Measurements from ENCODE around the gene ORC6. TPM values are rescaled to one million over a fixed set of nuclear protein-coding genes. Genes with fewer than 3 reads are reported as not detected.

ORC6 gene, protein sequence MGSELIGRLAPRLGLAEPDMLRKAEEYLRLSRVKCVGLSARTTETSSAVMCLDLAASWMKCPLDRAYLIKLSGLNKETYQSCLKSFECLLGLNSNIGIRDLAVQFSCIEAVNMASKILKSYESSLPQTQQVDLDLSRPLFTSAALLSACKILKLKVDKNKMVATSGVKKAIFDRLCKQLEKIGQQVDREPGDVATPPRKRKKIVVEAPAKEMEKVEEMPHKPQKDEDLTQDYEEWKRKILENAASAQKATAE
- total RNA-seq = 1 to 10 TPM; 1.4 to 4.3 (median 1.9) TPM

DNA sequence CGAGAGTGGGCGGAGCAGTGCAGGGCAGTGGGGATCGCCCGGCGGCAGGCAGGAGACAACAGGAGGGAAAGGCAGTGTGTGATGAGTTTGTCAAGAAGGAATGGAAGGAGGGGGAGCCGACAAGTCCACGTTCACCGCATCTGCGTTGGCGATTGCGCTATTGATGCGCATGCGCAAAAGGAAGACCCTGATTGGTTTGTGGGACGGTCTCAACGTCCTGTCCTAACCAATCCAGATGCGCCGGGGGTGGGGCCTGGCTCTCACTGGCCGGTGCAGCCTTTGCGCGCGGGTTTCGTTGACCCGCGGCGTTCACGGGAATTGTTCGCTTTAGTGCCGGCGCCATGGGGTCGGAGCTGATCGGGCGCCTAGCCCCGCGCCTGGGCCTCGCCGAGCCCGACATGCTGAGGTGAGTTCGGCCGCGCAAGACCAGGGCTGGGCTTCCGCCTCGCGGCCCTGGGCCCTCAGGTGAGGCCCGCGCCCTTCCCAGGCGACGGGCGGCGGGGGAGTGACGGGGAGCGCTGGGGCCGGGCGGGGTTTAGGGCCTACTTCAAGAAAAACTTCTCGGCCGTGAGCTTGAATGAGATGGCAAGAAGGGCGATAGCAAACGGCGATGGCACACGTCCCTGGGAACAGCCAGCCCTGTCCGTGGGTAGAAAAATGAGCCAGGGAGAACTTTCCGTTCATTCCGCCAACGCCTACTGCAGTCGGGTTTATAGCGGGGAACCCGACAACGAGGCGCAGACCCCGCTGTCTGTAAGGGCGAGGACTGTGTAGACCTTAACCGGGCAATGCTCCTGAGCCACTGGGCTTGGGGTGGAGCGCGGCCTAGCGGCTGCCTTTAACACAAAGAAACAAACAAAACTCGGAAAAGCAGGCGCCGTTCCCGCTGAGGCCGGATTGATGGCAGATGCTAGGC is at the start of gene ORC6:
TSS of gene ORC6 (plus strand) at position 295 of the 916 bp plus-strand sequence. CDS start at position 342, 47 bp downstream.
- no peaks in the 10 kb centered on the region for H3K27me3 ChIP-seq
- peak within 1 kb of the TSS; percentile 92 to 96 (median 94) for H3K27ac ChIP-seq
- peaks cover 20 to 38% (median 24%) of the 10 kb centered on the region in 4 donors for H3K4me1 ChIP-seq
- WGBS, 2 donors = 0 to 1% methylated on average over 43 to 72 of the region's 79 CpGs
- H3K4me3 ChIP-seq = peak within 1 kb of the TSS; percentile 73 to 96 (median 94)
- DNase-seq (peak; percentile 95 to 99), ATAC-seq (ENCODE audit: low FRiP score in 2 of 2) (peak; percentile 95 to 98)
- H3K36me3 ChIP-seq = no peaks in the 10 kb centered on the region
- TF ChIP-seq POLR2A (IDR thresholded peaks at IDR 0.05) = no peak
- TF ChIP-seq, protein P1, sequence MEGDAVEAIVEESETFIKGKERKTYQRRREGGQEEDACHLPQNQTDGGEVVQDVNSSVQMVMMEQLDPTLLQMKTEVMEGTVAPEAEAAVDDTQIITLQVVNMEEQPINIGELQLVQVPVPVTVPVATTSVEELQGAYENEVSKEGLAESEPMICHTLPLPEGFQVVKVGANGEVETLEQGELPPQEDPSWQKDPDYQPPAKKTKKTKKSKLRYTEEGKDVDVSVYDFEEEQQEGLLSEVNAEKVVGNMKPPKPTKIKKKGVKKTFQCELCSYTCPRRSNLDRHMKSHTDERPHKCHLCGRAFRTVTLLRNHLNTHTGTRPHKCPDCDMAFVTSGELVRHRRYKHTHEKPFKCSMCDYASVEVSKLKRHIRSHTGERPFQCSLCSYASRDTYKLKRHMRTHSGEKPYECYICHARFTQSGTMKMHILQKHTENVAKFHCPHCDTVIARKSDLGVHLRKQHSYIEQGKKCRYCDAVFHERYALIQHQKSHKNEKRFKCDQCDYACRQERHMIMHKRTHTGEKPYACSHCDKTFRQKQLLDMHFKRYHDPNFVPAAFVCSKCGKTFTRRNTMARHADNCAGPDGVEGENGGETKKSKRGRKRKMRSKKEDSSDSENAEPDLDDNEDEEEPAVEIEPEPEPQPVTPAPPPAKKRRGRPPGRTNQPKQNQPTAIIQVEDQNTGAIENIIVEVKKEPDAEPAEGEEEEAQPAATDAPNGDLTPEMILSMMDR (IDR thresholded peaks at IDR 0.05) = peak in 4 of 6 experiments; percentile 3 to 54 (median 35)
- no peaks in the 10 kb centered on the region for H3K9me3 ChIP-seq

DNA sequence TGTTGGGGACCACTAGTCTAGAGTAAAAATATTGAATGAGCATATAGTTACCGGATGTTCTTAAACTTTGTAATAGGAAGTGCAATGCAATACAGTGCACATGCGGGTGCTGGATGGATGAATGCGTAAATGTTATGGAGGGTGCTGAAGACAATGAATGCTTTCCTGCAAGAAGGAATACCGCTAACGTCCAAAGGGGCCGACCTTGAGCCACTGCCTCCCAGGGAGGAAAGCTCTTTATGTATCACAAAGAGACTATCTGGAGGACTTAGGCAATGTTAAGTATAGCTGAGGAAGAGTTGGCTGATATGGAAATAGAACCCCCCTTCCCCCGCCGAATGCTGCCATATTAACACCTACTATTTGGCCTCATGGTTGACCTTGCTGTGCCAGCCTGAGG is 40.8 kb upstream of the ORC6 start:
- Histone ChIP-seq H3K9me3 (no peaks in the 10 kb centered on the region), H3K27ac (no peak overlapping the region), H3K4me1 (no peaks in the 10 kb centered on the region), H3K27me3 (no peaks in the 10 kb centered on the region), H3K4me3 (no peak overlapping the region), H3K36me3 (no peaks in the 10 kb centered on the region)
- DNase-seq (no peak), ATAC-seq (ENCODE audit: low FRiP score in 2 of 2) (no peak)
- WGBS, 2 donors = 88 to 94% methylated on average over 6 to 8 of the region's 8 CpGs
- no peak for TF ChIP-seq POLR2AphosphoS5 (IDR thresholded peaks at IDR 0.05)
- TF ChIP-seq, protein P1 (IDR thresholded peaks at IDR 0.05) = no peak
- no peak for TF ChIP-seq POLR2A (IDR thresholded peaks at IDR 0.05)
- no peak for TF ChIP-seq EP300 (IDR thresholded peaks at IDR 0.05)

DNA sequence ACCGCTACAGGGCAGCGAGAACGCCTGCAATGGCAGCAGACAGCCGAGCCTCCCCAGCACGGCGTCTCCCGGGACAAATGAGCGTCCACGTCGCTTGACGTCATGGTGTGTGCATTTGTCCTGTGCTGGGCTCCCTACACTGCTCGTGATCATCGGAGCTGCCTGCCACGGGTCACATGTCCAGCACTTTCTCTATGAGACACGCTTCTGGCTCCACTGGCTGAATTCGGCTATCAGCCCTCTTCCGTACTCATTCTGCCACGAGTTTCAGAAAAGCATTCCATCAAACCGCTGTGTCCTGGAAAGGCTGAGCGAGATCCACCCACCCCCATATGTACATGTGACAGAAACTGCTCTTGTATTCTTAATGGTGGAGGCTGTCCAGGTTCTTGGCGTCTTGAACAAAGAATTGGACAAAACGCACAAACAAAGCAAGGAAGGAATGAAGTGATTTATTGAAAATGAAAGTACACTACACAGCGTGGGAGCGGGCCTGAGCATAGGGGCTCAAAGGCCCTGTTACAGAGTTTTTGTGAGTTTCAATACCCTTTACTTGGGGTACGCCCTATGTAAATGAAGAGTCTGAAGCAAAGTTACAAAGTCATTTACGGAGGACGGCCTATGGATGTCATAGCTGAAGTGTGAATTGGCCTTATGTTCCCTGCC is 39.7 kb upstream of the ORC6 start:
- DNase-seq (peak in 1 of 2 donors; percentile 62), ATAC-seq (ENCODE audit: low FRiP score in 2 of 2) (peak; percentile 30 to 93)
- Histone ChIP-seq H3K4me3 (no peak overlapping the region), H3K4me1 (no peaks in the 10 kb centered on the region), H3K27me3 (no peaks in the 10 kb centered on the region), H3K36me3 (no peaks in the 10 kb centered on the region), H3K9me3 (no peaks in the 10 kb centered on the region), H3K27ac (peak overlapping the region in 1 of 4 donors; percentile 55)
- TF ChIP-seq POLR2AphosphoS5 (IDR thresholded peaks at IDR 0.05) (no peak), POLR2A (IDR thresholded peaks at IDR 0.05) (no peak), EP300 (IDR thresholded peaks at IDR 0.05) (no peak)
- TF ChIP-seq, protein P1 (IDR thresholded peaks at IDR 0.05) = no peak
- 83 to 87% methylated on average over 22 to 27 of the region's 27 CpGs for WGBS, 2 donors

DNA sequence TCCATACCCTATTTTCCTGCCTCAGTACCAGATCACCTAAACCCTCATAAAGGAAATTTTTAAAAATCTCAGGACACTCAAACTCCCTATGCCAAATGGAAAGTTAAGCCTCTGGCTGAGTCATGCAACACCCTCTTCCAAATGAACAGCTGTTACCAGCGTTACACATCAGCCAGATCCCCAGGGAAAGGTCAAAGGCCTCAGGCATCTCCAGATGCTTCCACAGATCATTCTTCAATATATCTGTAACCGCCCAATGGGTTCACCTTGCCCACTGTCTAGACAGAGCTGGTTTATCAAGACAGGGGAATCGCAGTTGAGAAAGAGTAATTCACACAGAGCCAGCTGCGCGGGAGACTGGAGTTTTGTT is 39.2 kb upstream of the ORC6 start:
- DNase-seq = no peak

More for the DNA sequence above, 39.2 kb upstream of the ORC6 start:
- WGBS, 2 donors = 74 to 82% methylated on average over 5 of the region's 5 CpGs
- H3K4me1 ChIP-seq = no peaks in the 10 kb centered on the region
- no peaks in the 10 kb centered on the region for H3K9me3 ChIP-seq
- ATAC-seq (ENCODE audit: low FRiP score in 2 of 2) = peak in 1 of 2 donors; percentile 92
- TF ChIP-seq EP300 (IDR thresholded peaks at IDR 0.05) = no peak
- TF ChIP-seq POLR2AphosphoS5 (IDR thresholded peaks at IDR 0.05) = no peak
- TF ChIP-seq, protein P1 (IDR thresholded peaks at IDR 0.05) = no peak
- no peak for TF ChIP-seq POLR2A (IDR thresholded peaks at IDR 0.05)
- no peaks in the 10 kb centered on the region for H3K27me3 ChIP-seq
- no peak overlapping the region for H3K4me3 ChIP-seq
- peak overlapping the region in 1 of 4 donors; percentile 55 for H3K27ac ChIP-seq
- H3K36me3 ChIP-seq = no peaks in the 10 kb centered on the region
